A673 (cell line): ENCODE measurements around the gene YBX3.

Source experiments
- CTCF ChIP-seq: fragments of 300-800, 200-600 bp; sonication (generic); conservative IDR thresholded peaks from 2 replicates; pipeline ENCODE4 v1.5.1; 2017; ENCODE audit warnings: low read depth, mild to moderate bottlenecking, antibody characterized with exemption, low read length, moderate library complexity, mixed read lengths
- EZH2 ChIP-seq: fragments of 200-600 bp; sonication (generic); IDR thresholded peaks from 2 replicates; pipeline ENCODE4 v1.6.1; 2017; ENCODE audit warnings: borderline replicate concordance, low read depth, mild to moderate bottlenecking, mixed read lengths, antibody characterized with exemption, low read length; ENCODE audit not compliant: poor library complexity, severe bottlenecking

GRCh38 chr12:10739157-10740118 lies 16.3 kb upstream of the YBX3 start:
- TF ChIP-seq CTCF, result no peak
- no peak for TF ChIP-seq EZH2
